HUES6 (cell line): ENCODE data around the gene CCND1.

Experiments used
- H3K27ac ChIP-seq: 2 replicates; pipeline ENCODE4 v1.7.0; 2013; ENCODE audit warnings: low read depth, mild to moderate bottlenecking, low read length, inconsistent platforms
- H3K27me3 ChIP-seq: 2 replicates; pipeline ENCODE4 v1.6.1; 2013; ENCODE audit warnings: low read length; ENCODE audit not compliant: control insufficient read depth, insufficient read depth
- H3K36me3 ChIP-seq: 2 replicates; pipeline ENCODE4 v1.6.1; 2013; ENCODE audit warnings: low read length; ENCODE audit not compliant: control insufficient read depth, insufficient read depth
- H3K4me1 ChIP-seq: 2 replicates; pipeline ENCODE4 v1.6.1; 2013; ENCODE audit warnings: low read length; ENCODE audit not compliant: control insufficient read depth, insufficient read depth
- H3K4me3 ChIP-seq: 2 replicates; pipeline ENCODE4 v1.5.1; 2013; ENCODE audit warnings: low read depth, low read length
- H3K9ac ChIP-seq: one replicate; pipeline ENCODE4 v1.6.1; 2013; ENCODE audit warnings: mild to moderate bottlenecking, low read length
- H3K9me3 ChIP-seq: 2 replicates; pipeline ENCODE4 v1.6.1; 2013; ENCODE audit warnings: low read depth, low read length; ENCODE audit not compliant: control insufficient read depth, insufficient read depth

The CCND1 gene

GRCh38 chr11:69642913-69643632 is 2.1 kb downstream of the CCND1 start:
- Histone ChIP-seq H3K27me3 (no peaks in the 10 kb centered on the region), H3K4me1 (peaks cover 20% of the 10 kb centered on the region), H3K27ac (peak overlapping the region; percentile 67; the same call in 1 of the 2 replicates), H3K9me3 (no peaks in the 10 kb centered on the region), H3K4me3 (peak overlapping the region; percentile 100), H3K36me3 (peaks cover 49% of the 10 kb centered on the region), H3K9ac (peak overlapping the region; percentile 83)

DNA sequence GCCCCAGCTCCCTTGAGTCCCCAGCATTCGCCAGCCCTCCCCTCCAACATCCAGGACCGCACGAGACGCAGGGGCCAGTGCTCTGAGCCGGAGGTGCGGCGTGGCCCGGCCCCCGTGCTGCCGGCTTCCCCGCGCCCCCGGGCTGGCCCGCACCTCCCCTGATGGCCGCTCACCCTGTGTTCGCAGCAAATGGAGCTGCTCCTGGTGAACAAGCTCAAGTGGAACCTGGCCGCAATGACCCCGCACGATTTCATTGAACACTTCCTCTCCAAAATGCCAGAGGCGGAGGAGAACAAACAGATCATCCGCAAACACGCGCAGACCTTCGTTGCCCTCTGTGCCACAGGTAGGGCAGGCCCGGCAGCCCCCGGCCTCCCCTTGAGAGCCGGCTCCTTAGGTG is 2.7 kb downstream of the CCND1 start:
- H3K27ac ChIP-seq, result no peak overlapping the region
- H3K4me1 ChIP-seq, result peaks cover 20% of the 10 kb centered on the region
- H3K36me3 ChIP-seq, result peaks cover 54% of the 10 kb centered on the region
- no peaks in the 10 kb centered on the region for H3K9me3 ChIP-seq
- H3K27me3 ChIP-seq, result no peaks in the 10 kb centered on the region
- H3K4me3 ChIP-seq, result peak overlapping the region; percentile 100
- peak overlapping the region; percentile 83 for H3K9ac ChIP-seq

GRCh38 chr11:69644071-69644961 is 3.4 kb downstream of the CCND1 start:
- Histone ChIP-seq H3K9ac (peak overlapping the region; percentile 83), H3K27ac (no peak overlapping the region), H3K4me3 (peak overlapping the region; percentile 100; the same call in 1 of the 2 replicates), H3K27me3 (no peaks in the 10 kb centered on the region), H3K4me1 (peaks cover 20% of the 10 kb centered on the region), H3K36me3 (peaks cover 61% of the 10 kb centered on the region), H3K9me3 (no peaks in the 10 kb centered on the region)

DNA sequence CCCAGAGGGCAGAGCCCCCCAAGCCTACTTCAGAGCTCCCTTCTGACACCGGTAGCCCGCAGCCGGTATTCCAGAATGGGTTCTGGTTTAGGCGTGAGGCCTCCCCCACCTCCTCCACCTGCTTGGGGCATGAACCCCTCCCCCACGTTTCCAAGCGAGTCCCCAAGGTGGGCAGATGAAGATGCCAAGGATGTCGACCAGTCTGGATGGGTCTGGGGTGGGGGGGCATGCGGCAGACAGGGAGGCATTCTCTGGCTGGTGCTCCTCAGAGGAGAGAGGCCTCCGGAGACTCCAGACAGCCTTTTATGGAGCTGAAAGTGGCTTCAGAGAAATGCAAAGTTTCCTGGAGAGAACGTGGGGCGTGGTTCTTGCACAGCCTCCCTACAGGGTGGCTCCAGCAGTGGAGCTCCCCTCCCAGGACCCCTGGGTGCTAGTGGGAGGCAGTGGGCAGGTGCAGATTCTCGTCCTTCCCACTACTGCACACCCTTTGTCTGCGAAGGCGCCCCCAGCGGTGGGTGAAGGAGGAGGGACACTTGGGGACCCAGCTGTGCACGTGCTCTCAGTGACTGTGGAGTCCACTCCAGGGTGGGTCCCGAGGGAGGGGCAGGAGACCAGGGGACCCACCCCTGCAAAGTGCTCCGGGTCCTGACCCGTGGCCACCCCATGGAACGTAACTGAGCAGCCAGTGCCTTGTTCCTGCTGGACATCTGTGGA is 4.2 kb downstream of the CCND1 start:
- Histone ChIP-seq H3K4me1 (peaks cover 16% of the 10 kb centered on the region), H3K4me3 (no peak overlapping the region), H3K9ac (peak overlapping the region; percentile 13), H3K27ac (no peak overlapping the region), H3K36me3 (peaks cover 69% of the 10 kb centered on the region), H3K27me3 (no peaks in the 10 kb centered on the region), H3K9me3 (no peaks in the 10 kb centered on the region)

- peaks cover 16% of the 10 kb centered on the region for H3K4me1 ChIP-seq
- no peaks in the 10 kb centered on the region for H3K9me3 ChIP-seq
- no peak overlapping the region for H3K27ac ChIP-seq
Measured at GRCh38 chr11:69645801-69646492, 5.0 kb downstream of the CCND1 start.

GRCh38 chr11:69646493-69647389 is 5.8 kb downstream of the CCND1 start:
- H3K27ac ChIP-seq, result no peak overlapping the region
- peaks cover 16% of the 10 kb centered on the region for H3K4me1 ChIP-seq
- no peaks in the 10 kb centered on the region for H3K9me3 ChIP-seq
- no peaks in the 10 kb centered on the region for H3K27me3 ChIP-seq
- H3K9ac ChIP-seq, result no peak overlapping the region
- no peak overlapping the region for H3K4me3 ChIP-seq
- H3K36me3 ChIP-seq, result peaks cover 83% of the 10 kb centered on the region

More at GRCh38 chr11:69645801-69646492, 5.0 kb downstream of the CCND1 start:
- no peaks in the 10 kb centered on the region for H3K27me3 ChIP-seq
- H3K36me3 ChIP-seq, result peaks cover 78% of the 10 kb centered on the region
- H3K9ac ChIP-seq, result peak overlapping the region; percentile 47
- no peak overlapping the region for H3K4me3 ChIP-seq

- Histone ChIP-seq H3K9me3 (no peaks in the 10 kb centered on the region), H3K27me3 (no peaks in the 10 kb centered on the region), H3K4me1 (peaks cover 16% of the 10 kb centered on the region), H3K9ac (no peak overlapping the region), H3K4me3 (no peak overlapping the region), H3K36me3 (peaks cover 90% of the 10 kb centered on the region), H3K27ac (no peak overlapping the region)
Measured at GRCh38 chr11:69647390-69647748, 6.4 kb downstream of the CCND1 start.

GRCh38 chr11:69647761-69648497 is 7.0 kb downstream of the CCND1 start:
- Histone ChIP-seq H3K4me3 (no peak overlapping the region), H3K36me3 (peaks cover 95% of the 10 kb centered on the region), H3K9ac (no peak overlapping the region), H3K4me1 (peaks cover 16% of the 10 kb centered on the region), H3K9me3 (no peaks in the 10 kb centered on the region), H3K27me3 (no peaks in the 10 kb centered on the region), H3K27ac (no peak overlapping the region)

DNA sequence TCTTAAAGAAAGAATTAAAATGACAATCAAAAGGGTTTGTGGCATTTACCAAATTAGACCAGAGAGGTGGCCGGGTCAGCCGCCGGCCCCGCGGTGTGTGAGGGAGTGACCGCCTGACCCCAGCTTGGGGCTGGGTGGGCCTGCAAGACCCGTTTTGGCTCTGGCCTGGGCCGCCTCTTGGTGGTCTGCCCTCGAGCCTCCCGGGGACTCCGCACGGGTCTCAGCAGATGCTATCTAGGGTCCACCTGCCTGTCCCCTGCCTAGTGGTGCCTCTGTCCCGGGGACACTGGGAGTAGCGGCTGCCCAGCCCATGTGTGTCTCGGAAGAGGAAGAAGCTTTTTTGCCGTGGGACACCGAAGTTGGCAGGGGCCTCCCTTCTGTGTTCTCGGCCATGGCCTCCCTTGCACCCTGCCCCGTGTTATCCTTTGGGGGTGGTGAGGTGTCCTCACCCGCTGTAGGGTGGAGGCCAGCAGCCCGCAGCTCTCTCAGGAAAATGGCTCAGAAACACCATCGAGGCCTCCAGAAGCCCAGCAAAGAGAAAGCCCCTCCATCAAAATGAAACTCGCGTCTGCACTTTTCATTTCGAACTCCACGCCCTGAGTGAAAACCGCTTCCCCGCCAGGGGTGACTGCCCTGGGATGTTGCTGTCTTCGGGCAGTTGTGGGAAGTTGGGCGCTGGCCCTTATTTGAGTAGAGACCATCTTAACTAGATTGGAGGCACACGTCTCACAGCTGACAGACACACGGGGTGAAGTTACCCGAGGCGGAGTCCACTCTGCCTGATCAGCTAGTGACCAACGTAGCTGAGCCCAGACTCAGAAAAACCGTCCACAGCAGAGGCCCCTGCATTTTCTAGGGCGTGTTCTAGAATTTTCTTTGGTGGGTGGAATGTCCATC is 8.0 kb downstream of the CCND1 start:
- Histone ChIP-seq H3K9ac (no peak overlapping the region), H3K27ac (no peak overlapping the region), H3K4me1 (peaks cover 11% of the 10 kb centered on the region), H3K36me3 (peaks cover 100% of the 10 kb centered on the region), H3K4me3 (no peak overlapping the region), H3K9me3 (no peaks in the 10 kb centered on the region), H3K27me3 (no peaks in the 10 kb centered on the region)
